Liver (tissue), 9 donors: ENCODE measurements around the gene CALHM5. TPM values are rescaled to one million over a fixed set of nuclear protein-coding genes. Genes with fewer than 3 reads are reported as not detected.

ENCODE experiments used
- DNase-seq: peaks from one replicate; pipeline ENCODE4 v3.0.0-alpha.2; 2017; ENCODE audit warnings: low spot score
- H3K27ac ChIP-seq, 2 donors: one replicate each; pipeline ENCODE4 v1.7.0; 2013; ENCODE audit warnings: inconsistent platforms in 2 of 2, low read length in 2 of 2, control low read depth in 1 of 2, low read depth in 1 of 2, mild to moderate bottlenecking in 1 of 2
- H3K27me3 ChIP-seq, 4 donors: one replicate each; pipeline versions ENCODE4 v1.6.1 to v1.7.0; 2013; ENCODE audit warnings: low read length in 3 of 4, inconsistent platforms in 1 of 4, mild to moderate bottlenecking in 1 of 4, moderate library complexity in 1 of 4; ENCODE audit not compliant: control insufficient read depth in 4 of 4, insufficient read depth in 4 of 4
- H3K36me3 ChIP-seq, 4 donors: one replicate each; pipeline versions ENCODE4 v1.6.1 to v1.7.0; 2013; ENCODE audit warnings: low read length in 3 of 4, mild to moderate bottlenecking in 3 of 4, low read depth in 1 of 4, moderate library complexity in 1 of 4; ENCODE audit not compliant: control insufficient read depth in 4 of 4, insufficient read depth in 3 of 4
- H3K4me1 ChIP-seq, 4 donors: one replicate each; pipeline versions ENCODE4 v1.6.1 to v1.7.0; 2013; ENCODE audit warnings: low read length in 3 of 4, mild to moderate bottlenecking in 3 of 4, moderate library complexity in 1 of 4; ENCODE audit not compliant: control insufficient read depth in 4 of 4, insufficient read depth in 4 of 4
- H3K4me3 ChIP-seq, 3 donors: one replicate each; pipeline versions ENCODE4 v1.6.1 to v1.7.0; 2013; ENCODE audit warnings: low read length in 3 of 3, control low read depth in 1 of 3, low read depth in 1 of 3, mild to moderate bottlenecking in 1 of 3
- H3K9ac ChIP-seq, 2 donors: one replicate each; pipeline ENCODE4 v1.7.0; 2013; ENCODE audit warnings: low read length in 2 of 2, mild to moderate bottlenecking in 2 of 2, moderate library complexity in 2 of 2, control low read depth in 1 of 2, low read depth in 1 of 2
- H3K9me3 ChIP-seq, 4 donors: one replicate each; pipeline versions ENCODE4 v1.6.1 to v1.7.0; 2013; ENCODE audit warnings: low read length in 3 of 4; ENCODE audit not compliant: control insufficient read depth in 4 of 4
- ATF3 ChIP-seq: IDR thresholded peaks from 2 replicates; pipeline ENCODE4 v1.6.1; 2016; ENCODE audit warnings: antibody characterized with exemption
- EGR1 ChIP-seq, 2 donors: IDR thresholded peaks; 2 replicates each; pipeline ENCODE4 v1.6.1; 2016 to 2018; ENCODE audit warnings: antibody characterized with exemption in 2 of 2, low read depth in 2 of 2
- FOXA1 ChIP-seq: IDR thresholded peaks from 2 replicates; pipeline ENCODE4 v1.6.1; 2016; ENCODE audit warnings: antibody characterized with exemption
- FOXA2 ChIP-seq: IDR thresholded peaks from 2 replicates; pipeline ENCODE4 v1.6.1; 2016; ENCODE audit warnings: antibody characterized with exemption
- GABPA ChIP-seq, 2 donors: IDR thresholded peaks in 1 of 2; conservative IDR thresholded peaks in 1 of 2; 2 replicates each; pipeline ENCODE4 v1.6.1; 2016; ENCODE audit warnings: antibody characterized with exemption in 2 of 2, mild to moderate bottlenecking in 1 of 2, moderate library complexity in 1 of 2
- HNF4A ChIP-seq, 2 donors: conservative IDR thresholded peaks; 2 replicates each; pipeline ENCODE4 v1.6.1; 2016; ENCODE audit warnings: antibody characterized with exemption in 2 of 2, mild to moderate bottlenecking in 2 of 2
- HNF4G ChIP-seq: IDR thresholded peaks from 2 replicates; pipeline ENCODE4 v1.6.1; 2016; ENCODE audit warnings: antibody characterized with exemption
- JUND ChIP-seq, 2 donors: IDR thresholded peaks; 2 replicates each; pipeline ENCODE4 v1.6.1; 2016; ENCODE audit warnings: antibody characterized with exemption in 2 of 2
- MAX ChIP-seq: IDR thresholded peaks from 2 replicates; pipeline ENCODE4 v1.6.1; 2016; ENCODE audit warnings: antibody characterized with exemption
- NR2F2 ChIP-seq: IDR thresholded peaks from 2 replicates; pipeline ENCODE4 v1.6.1; 2016; ENCODE audit warnings: antibody characterized with exemption
- RAD21 ChIP-seq, 2 donors: IDR thresholded peaks; 2 replicates each; pipeline ENCODE4 v1.6.1; 2016; ENCODE audit warnings: antibody characterized with exemption in 2 of 2, mild to moderate bottlenecking in 2 of 2
- RXRA ChIP-seq, 2 donors: IDR thresholded peaks; 2 replicates each; pipeline ENCODE4 v1.6.1; 2017 to 2018; ENCODE audit warnings: antibody characterized with exemption in 2 of 2, mild to moderate bottlenecking in 1 of 2
- SP1 ChIP-seq: IDR thresholded peaks from 2 replicates; pipeline ENCODE4 v1.6.1; 2018; ENCODE audit warnings: antibody characterized with exemption, mild to moderate bottlenecking
- TAF1 ChIP-seq: conservative IDR thresholded peaks from 2 replicates; pipeline ENCODE4 v1.6.1; 2016; ENCODE audit warnings: antibody characterized with exemption, mild to moderate bottlenecking
- YY1 ChIP-seq: IDR thresholded peaks from 2 replicates; pipeline ENCODE4 v1.6.1; 2016; ENCODE audit warnings: antibody characterized with exemption, mild to moderate bottlenecking
- ZBTB33 ChIP-seq: IDR thresholded peaks from 2 replicates; pipeline ENCODE4 v1.6.1; 2016; ENCODE audit warnings: antibody characterized with exemption
- WGBS: extraction: QIAGEN DNeasy Blood & Tissue Kit; methylation state at CpG from one replicate; pipeline ENCODE4 v1.1.7; 2013; 5-methylcytosine and 5-hydroxymethylcytosine counted together
- polyA plus RNA-seq, 2 donors: library from polyadenylated mRNA; stranded (reverse) in 1 of 2; unstranded in 1 of 2; fragments of 200-250 nt in 1 of 2; fragments of >200 nt in 1 of 2; fragmentation: Nextera tagmentation in 1 of 2; extraction: Ambion mirVana in 1 of 2; gene quantifications; one replicate each; pipeline versions ENCODE4 v1.2.1 to v1.2.3, GENCODE V29; 2013 to 2015
- total RNA-seq, 2 donors: library from RNA; depleted of rRNA; stranded (reverse); fragments of >200 nt; gene quantifications; one replicate each; pipeline ENCODE4 v1.2.3, GENCODE V29; 2014
- TF ChIP-seq, protein P1 (sequence below): IDR thresholded peaks from 2 replicates; pipeline ENCODE4 v1.6.1; 2016; ENCODE audit warnings: antibody characterized with exemption, mild to moderate bottlenecking
- TF ChIP-seq, protein P2 (sequence below): fragments of 150-350 bp; IDR thresholded peaks from 2 replicates; pipeline ENCODE4 v1.5.1; 2017; ENCODE audit warnings: improper control_type of control experiment, low read depth, low read length; ENCODE audit not compliant: missing input control
- donor health status: healthy.
- donor health status: healthy.
- donor health status: healthy.
- donor health status: healthy.
- donor health status: healthy.

Gene CALHM5
- total and polyA plus RNA-seq, 4 donors = 0.07 to 0.59 (median 0.45) TPM

- peaks cover 0 to 5% (median under 1%) of the 10 kb centered on the region in 4 donors for H3K4me1 ChIP-seq
- peaks cover 0 to 4% (median 0%) of the 10 kb centered on the region in 4 donors for H3K27me3 ChIP-seq
- H3K27ac ChIP-seq = no peak overlapping the region
- H3K9me3 ChIP-seq = no peaks in the 10 kb centered on the region
- H3K36me3 ChIP-seq = no peaks in the 10 kb centered on the region
- H3K9ac ChIP-seq = no peak overlapping the region
- H3K4me3 ChIP-seq = no peak overlapping the region
- TF ChIP-seq EGR1 (IDR thresholded peaks at IDR 0.05; ENCODE audit: low read depth in 2 of 2) = no peak
- peak; percentile 23 for TF ChIP-seq NR2F2
- peak; percentile 69 for TF ChIP-seq FOXA2
- TF ChIP-seq, protein P1, sequence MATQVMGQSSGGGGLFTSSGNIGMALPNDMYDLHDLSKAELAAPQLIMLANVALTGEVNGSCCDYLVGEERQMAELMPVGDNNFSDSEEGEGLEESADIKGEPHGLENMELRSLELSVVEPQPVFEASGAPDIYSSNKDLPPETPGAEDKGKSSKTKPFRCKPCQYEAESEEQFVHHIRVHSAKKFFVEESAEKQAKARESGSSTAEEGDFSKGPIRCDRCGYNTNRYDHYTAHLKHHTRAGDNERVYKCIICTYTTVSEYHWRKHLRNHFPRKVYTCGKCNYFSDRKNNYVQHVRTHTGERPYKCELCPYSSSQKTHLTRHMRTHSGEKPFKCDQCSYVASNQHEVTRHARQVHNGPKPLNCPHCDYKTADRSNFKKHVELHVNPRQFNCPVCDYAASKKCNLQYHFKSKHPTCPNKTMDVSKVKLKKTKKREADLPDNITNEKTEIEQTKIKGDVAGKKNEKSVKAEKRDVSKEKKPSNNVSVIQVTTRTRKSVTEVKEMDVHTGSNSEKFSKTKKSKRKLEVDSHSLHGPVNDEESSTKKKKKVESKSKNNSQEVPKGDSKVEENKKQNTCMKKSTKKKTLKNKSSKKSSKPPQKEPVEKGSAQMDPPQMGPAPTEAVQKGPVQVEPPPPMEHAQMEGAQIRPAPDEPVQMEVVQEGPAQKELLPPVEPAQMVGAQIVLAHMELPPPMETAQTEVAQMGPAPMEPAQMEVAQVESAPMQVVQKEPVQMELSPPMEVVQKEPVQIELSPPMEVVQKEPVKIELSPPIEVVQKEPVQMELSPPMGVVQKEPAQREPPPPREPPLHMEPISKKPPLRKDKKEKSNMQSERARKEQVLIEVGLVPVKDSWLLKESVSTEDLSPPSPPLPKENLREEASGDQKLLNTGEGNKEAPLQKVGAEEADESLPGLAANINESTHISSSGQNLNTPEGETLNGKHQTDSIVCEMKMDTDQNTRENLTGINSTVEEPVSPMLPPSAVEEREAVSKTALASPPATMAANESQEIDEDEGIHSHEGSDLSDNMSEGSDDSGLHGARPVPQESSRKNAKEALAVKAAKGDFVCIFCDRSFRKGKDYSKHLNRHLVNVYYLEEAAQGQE = peak; percentile 1
- no peak for TF ChIP-seq RAD21 (IDR thresholded peaks at IDR 0.05)
- no peak for TF ChIP-seq HNF4G
- TF ChIP-seq RXRA (IDR thresholded peaks at IDR 0.05) = peak; percentile 75 to 96
- TF ChIP-seq GABPA (IDR thresholded peaks at IDR 0.05 in 1 of 2, conservative IDR thresholded peaks at IDR 0.05 in 1 of 2) = no peak
- TF ChIP-seq, protein P2, sequence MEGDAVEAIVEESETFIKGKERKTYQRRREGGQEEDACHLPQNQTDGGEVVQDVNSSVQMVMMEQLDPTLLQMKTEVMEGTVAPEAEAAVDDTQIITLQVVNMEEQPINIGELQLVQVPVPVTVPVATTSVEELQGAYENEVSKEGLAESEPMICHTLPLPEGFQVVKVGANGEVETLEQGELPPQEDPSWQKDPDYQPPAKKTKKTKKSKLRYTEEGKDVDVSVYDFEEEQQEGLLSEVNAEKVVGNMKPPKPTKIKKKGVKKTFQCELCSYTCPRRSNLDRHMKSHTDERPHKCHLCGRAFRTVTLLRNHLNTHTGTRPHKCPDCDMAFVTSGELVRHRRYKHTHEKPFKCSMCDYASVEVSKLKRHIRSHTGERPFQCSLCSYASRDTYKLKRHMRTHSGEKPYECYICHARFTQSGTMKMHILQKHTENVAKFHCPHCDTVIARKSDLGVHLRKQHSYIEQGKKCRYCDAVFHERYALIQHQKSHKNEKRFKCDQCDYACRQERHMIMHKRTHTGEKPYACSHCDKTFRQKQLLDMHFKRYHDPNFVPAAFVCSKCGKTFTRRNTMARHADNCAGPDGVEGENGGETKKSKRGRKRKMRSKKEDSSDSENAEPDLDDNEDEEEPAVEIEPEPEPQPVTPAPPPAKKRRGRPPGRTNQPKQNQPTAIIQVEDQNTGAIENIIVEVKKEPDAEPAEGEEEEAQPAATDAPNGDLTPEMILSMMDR = no peak
- no peak for TF ChIP-seq ZBTB33
- no peak for TF ChIP-seq TAF1
- peak; percentile 58 to 78 for TF ChIP-seq HNF4A (conservative IDR thresholded peaks at IDR 0.05)
- TF ChIP-seq MAX = no peak
- TF ChIP-seq JUND (IDR thresholded peaks at IDR 0.05) = no peak
- TF ChIP-seq ATF3 = no peak
- TF ChIP-seq SP1 = peak; percentile 89
- TF ChIP-seq FOXA1 = peak; percentile 48
- TF ChIP-seq YY1 = peak; percentile 66
- WGBS = 28% methylated on average over 4 of the region's 4 CpGs
- no peak for DNase-seq
Observed at GRCh38 chr6:116550796-116551195, 39.4 kb downstream of the CALHM5 start.
